ENCODE data around the gene FMO1. TPM values are rescaled to one million over a fixed set of nuclear protein-coding genes. Genes with fewer than 3 reads are reported as not detected.
A peak's percentile ranks its signal among the peaks of the same experiment; 100 is the strongest.

Gene FMO1
- total RNA-seq, 4 donors from 2014 or later, result 0.21 to 2.9 (median 0.67) TPM

- WGBS, 2 donors, result 70 to 92% methylated on average over 2 of the region's 2 CpGs
- no peak for DNase-seq (ENCODE audit: low spot score in 2 of 2)
- H3K27ac ChIP-seq, result no peak overlapping the region
- no peak overlapping the region for H3K4me3 ChIP-seq
- peaks cover 0 to 10% (median 0%) of the 10 kb centered on the region in 4 donors for H3K4me1 ChIP-seq
- peaks cover 0 to 3% (median 0%) of the 10 kb centered on the region in 3 donors for H3K36me3 ChIP-seq
- no peaks in the 10 kb centered on the region for H3K27me3 ChIP-seq
- TF ChIP-seq, protein P1, sequence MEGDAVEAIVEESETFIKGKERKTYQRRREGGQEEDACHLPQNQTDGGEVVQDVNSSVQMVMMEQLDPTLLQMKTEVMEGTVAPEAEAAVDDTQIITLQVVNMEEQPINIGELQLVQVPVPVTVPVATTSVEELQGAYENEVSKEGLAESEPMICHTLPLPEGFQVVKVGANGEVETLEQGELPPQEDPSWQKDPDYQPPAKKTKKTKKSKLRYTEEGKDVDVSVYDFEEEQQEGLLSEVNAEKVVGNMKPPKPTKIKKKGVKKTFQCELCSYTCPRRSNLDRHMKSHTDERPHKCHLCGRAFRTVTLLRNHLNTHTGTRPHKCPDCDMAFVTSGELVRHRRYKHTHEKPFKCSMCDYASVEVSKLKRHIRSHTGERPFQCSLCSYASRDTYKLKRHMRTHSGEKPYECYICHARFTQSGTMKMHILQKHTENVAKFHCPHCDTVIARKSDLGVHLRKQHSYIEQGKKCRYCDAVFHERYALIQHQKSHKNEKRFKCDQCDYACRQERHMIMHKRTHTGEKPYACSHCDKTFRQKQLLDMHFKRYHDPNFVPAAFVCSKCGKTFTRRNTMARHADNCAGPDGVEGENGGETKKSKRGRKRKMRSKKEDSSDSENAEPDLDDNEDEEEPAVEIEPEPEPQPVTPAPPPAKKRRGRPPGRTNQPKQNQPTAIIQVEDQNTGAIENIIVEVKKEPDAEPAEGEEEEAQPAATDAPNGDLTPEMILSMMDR (IDR thresholded peaks at IDR 0.05), result no peak
- no peak for TF ChIP-seq EP300 (IDR thresholded peaks at IDR 0.05)
- TF ChIP-seq POLR2A (IDR thresholded peaks at IDR 0.05), result no peak
- no peaks in the 10 kb centered on the region for H3K9me3 ChIP-seq
Observed at GRCh38 chr1:171207377-171207776, 40.9 kb upstream of the FMO1 start.

DNA sequence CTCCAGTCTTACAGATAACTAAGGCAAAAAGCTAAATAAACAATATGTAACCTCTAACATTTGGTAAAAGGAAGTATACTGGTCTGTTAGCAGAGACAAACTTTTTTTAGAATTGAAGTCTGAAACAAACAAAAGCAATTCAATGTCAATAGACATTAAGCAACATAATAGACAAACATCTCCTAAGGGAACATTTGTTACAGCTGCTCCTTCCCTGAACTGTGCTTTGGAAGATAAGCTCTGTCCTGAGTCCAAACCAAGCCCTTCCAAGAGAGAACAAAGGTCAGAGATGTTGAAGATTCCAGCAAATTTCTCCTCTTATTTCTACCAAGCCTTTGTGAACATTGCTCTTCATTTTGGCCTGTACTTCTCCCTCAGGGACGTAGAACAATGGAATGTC lies 37.9 kb upstream of the FMO1 start:
- Histone ChIP-seq H3K27me3 (no peaks in the 10 kb centered on the region), H3K27ac (no peak overlapping the region), H3K4me3 (no peak overlapping the region), H3K36me3 (peaks cover 0 to 3% (median 0%) of the 10 kb centered on the region in 3 donors), H3K9me3 (no peaks in the 10 kb centered on the region), H3K4me1 (peaks cover 0 to 10% (median 0%) of the 10 kb centered on the region in 4 donors)
- TF ChIP-seq EP300 (IDR thresholded peaks at IDR 0.05) (peak in 1 of 2 donors; percentile 84), POLR2A (IDR thresholded peaks at IDR 0.05) (no peak)
- TF ChIP-seq, protein P1 (IDR thresholded peaks at IDR 0.05), result no peak
- peak in 1 of 2 donors; percentile 51 for DNase-seq (ENCODE audit: low spot score in 2 of 2)
- 18 to 25% methylated on average over 1 of the region's 1 CpG for WGBS, 2 donors

- Histone ChIP-seq H3K4me1 (peaks cover 0 to 10% (median 0%) of the 10 kb centered on the region in 4 donors), H3K27me3 (no peaks in the 10 kb centered on the region), H3K27ac (no peak overlapping the region), H3K9me3 (no peaks in the 10 kb centered on the region), H3K36me3 (no peaks in the 10 kb centered on the region), H3K4me3 (no peak overlapping the region)
- TF ChIP-seq POLR2A (IDR thresholded peaks at IDR 0.05), result no peak
- TF ChIP-seq, protein P1 (IDR thresholded peaks at IDR 0.05), result no peak
- no peak for TF ChIP-seq EP300 (IDR thresholded peaks at IDR 0.05)
- no peak for DNase-seq (ENCODE audit: low spot score in 2 of 2)
- WGBS, 2 donors, result 84 to 86% methylated on average over 3 of the region's 3 CpGs
Observed at GRCh38 chr1:171212607-171213351, 35.5 kb upstream of the FMO1 start.

- no peak overlapping the region for H3K4me3 ChIP-seq
- TF ChIP-seq POLR2A (IDR thresholded peaks at IDR 0.05) (no peak), EP300 (IDR thresholded peaks at IDR 0.05) (no peak)
- TF ChIP-seq, protein P1 (IDR thresholded peaks at IDR 0.05), result no peak
- WGBS, 2 donors, result 68 to 69% methylated on average over 12 of the region's 12 CpGs
- no peak for DNase-seq (ENCODE audit: low spot score in 2 of 2)
- no peaks in the 10 kb centered on the region for H3K36me3 ChIP-seq
- H3K27me3 ChIP-seq, result no peaks in the 10 kb centered on the region
- H3K4me1 ChIP-seq, result peaks cover 0 to 14% (median 1%) of the 10 kb centered on the region in 4 donors
- no peak overlapping the region for H3K27ac ChIP-seq
- no peaks in the 10 kb centered on the region for H3K9me3 ChIP-seq
Observed at GRCh38 chr1:171213559-171214454, 34.5 kb upstream of the FMO1 start.
